Stimulated activated CD4-positive, alpha-beta T cell treated with anti-CD3 and anti-CD28 coated beads, Interleukin-4, amount 100 ng/mL, for 48 hours (primary cell): ENCODE data around the gene LYSMD1.

ENCODE experiments used
- DNase-seq, 2 donors: peaks; one replicate each; pipeline ENCODE4 v3.0.0-alpha.2; 2020; ENCODE audit warnings: low read depth in 2 of 2

Gene LYSMD1

DNA sequence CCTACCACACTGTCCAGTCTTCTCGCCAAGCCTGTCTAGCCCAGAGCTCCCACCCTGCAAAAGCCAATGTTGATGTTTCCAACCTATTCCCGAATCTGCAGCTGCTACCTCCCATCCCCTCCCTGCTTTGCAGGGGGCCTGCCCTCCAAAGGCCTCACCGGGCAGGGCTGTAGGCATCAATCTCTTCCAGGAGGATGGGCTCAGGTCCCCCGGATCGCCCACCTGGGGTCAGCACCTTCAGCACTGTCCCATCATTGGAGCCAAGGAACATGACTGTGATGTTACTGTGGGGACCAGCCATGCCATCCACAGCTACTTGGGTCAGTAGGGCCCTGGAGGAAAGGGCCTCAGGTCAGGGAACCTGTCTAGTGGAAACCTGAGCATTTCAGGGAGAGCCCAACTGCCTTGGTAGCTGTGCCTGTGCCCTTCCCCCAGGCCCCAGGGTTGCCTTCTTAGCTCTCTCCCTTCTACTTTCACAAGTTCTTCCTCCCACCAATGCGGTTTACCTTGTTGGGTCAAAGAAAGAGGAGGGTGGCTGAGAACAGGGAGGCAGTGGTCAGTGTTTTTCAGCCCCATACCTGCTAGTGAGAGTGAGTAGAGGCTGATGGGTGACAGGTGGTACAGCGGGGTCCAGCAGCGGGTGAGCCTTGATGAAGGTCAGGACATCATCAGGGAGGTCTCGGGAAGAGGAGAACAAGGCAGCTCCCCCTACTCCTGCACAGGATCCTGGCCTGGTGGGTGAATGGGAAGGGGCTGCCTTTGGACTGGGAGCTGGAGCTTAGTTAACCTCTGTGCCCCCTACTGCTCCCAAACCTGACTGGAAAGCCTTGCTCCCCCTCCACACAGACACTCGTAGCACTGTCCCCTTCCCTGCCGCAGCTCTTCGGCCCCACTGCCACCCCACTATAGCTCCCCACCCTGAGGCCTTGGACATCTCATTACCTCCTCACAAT is 30.0 kb downstream of the LYSMD1 start:
- DNase-seq, result no peak

DNA sequence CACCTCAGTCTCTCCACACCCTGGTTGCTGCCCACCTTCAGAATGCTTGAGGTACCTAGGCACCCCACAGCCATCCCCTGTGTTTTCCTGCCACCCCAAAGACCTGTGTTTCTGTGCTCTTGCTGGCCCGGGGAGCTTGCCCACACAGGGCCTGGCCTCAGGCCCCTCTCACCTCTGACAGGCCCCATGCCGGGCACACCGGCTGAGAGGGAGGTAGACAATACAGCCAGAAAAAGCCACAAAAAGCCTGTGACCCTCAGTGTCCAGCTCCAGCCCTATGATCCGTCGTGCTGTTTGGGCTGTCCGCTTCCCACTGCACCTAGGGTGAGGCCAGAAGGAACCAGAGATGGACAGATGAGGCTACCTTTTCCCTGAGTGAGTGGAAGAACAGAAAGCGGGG is 30.7 kb downstream of the LYSMD1 start:
- no peak for DNase-seq

DNA sequence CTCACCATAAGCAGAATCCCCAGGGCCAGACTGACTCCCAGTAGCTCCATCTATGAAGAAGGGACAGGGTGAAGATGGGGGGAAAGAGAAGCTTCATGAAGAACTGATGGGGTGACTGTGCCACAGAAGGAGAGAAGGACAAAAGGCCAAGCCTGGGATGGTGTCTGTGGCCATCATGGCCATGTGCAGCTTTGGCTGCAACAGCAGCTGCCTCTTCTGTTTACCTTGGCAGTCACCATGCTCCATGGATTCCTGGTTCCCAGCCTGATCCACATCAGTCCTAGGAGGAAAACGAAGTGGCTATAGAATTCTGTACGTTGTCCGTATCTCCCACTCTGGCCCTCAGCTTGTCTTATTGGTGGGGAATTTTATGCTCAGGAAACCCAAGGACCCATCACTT is 31.3 kb downstream of the LYSMD1 start:
- no peak for DNase-seq

DNA sequence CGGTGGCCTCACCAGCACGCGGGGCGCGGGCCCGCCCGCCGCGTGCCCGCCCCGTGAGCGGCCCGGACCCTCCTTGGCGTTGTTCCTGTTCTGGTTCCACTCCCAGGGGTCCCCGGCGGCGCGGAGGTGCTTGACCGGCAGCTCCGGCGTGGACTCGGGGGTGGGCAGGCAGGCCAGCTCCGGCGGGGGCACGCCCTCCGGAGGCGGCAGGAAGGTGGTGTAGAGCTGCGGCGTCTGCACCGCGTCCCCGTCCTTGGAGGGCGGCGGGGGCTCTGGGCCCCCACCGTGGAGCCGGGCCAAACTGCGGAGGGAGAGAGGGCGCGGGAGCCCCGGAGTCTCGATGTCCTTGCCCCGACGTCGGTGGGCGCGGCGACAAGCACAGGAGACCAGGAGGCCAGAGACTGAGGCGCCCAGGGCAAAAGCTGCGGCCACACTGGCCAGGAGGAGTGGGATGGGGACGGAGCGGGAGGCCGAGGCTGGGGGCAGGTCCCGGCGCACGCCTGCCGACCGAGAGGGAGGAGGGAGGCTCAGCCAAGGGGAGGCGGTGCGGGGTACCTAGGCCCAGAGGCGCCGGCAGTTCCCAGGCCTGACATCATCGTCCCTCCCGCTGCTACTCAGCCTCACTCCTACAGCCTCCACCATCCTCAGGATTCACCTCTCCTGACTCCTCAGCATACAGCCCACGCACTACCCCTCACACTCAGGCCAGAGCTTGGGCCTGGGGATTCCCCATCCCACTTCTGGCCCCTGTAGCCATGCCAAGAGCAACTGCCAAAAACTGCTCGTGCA is 32.5 kb downstream of the LYSMD1 start:
- no peak for DNase-seq

DNA sequence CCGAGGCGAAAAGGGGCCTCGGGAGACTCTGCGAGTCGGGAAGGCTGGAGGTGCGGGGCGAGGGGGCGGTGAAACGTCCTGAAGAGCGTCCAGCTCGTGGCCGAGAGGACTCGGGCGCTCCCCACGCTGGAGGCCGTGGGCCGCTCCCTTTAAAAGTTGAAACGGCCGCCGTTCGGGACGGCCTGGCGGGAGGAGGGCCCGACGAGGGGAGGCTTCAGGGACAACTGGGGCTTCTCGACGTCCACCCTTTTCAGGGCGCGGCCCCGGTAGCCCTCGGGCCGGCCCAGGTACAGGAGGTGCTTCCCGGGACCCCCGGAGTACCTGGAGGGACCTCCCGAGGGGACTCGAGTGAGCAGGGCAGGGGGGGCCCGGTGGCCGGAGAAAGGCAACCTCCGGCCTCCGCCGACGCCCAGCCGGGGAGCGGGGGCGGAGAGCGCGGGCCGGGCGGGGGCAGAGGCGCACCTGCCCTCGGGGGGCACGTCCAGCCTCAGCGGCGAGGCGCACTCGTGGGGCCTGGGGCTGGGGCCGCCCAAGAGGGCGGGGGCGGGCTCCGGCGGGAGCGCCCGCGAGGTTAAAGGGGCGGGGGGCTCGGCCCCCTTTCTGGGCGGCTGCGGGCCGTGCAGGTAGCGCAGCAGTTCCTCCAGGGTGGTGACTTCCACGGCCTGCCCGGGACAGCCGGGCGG is 33.2 kb downstream of the LYSMD1 start:
- no peak for DNase-seq

DNA sequence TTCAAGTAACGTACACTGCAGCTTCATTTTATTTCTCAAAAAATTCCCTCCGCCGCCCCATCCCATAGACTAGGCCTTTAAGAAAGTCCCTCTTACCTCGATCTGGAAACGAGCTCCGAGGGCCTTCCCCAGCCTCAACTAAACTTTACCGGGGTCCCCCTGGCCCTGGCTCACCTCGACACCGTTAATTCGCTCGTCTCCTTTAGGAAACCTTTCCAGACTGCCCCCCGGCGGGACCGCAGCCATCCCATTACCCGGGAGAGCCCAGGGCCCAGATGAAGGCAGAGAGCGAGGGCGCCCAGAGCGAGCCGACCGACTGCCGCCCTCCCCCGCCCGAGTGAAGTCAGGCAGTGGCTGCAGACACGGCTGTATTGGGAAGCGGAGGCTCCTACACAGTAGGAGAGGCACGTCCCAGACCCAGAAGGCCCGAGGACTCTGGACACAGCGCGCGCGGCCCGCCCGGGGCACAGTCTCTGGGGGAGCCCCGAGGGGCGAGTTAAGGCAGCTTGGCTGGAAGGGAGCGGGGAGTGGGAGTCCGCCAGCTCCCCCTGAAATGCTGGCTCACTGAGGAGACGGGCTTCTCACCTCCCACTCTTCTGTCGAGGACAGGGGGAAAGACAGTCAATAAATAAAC is 33.9 kb downstream of the LYSMD1 start:
- no peak for DNase-seq

DNA sequence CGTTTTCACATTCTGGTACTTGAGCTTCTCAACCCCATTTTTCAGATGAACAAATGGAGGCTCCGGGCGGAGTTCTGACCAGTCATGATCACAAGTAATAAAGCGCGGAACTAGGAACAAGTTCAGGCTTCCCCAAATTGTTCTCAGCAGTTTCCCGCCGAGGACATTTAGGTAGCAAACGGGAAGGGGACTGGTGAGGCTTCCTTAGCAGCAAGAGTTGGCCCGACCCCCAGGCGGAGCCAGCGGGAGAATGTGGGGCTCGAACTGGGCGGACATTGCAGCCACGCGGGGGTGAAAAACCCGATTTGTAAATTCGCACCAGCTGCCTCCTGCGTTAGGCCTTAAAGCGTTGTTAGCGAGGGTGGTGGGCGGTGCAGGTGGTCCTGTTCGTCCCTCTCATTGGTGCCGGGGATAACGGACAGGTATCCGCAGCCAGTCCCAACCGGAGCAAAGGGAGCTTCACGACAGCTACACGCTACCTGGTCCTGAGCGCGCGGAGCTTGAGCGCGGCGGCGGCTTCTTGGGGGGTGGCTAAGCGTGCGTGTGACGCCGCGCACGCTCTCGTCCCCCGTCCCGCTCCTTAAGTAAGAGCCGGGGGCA is 34.6 kb downstream of the LYSMD1 start:
- peak; percentile 76 to 83 for DNase-seq

DNA sequence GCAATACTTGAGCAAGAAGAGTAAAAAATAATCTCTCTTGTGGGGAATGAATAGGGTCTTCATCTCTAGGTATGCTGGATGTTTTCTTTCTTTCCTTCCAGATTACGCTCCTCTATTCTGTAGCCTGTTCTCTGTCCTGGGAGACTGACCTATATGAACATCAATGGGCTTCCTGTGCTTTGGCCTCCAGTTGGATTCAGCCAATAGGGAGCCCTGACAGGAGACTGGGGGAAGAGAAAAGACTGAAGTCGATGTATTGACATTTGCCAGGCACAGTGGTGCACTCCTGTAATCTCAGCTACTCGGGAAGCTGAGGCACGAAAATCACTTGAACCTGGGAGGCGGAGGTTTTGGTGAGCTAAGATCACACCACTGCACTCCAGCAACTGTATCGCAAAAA is 36.9 kb downstream of the LYSMD1 start:
- no peak for DNase-seq

DNA sequence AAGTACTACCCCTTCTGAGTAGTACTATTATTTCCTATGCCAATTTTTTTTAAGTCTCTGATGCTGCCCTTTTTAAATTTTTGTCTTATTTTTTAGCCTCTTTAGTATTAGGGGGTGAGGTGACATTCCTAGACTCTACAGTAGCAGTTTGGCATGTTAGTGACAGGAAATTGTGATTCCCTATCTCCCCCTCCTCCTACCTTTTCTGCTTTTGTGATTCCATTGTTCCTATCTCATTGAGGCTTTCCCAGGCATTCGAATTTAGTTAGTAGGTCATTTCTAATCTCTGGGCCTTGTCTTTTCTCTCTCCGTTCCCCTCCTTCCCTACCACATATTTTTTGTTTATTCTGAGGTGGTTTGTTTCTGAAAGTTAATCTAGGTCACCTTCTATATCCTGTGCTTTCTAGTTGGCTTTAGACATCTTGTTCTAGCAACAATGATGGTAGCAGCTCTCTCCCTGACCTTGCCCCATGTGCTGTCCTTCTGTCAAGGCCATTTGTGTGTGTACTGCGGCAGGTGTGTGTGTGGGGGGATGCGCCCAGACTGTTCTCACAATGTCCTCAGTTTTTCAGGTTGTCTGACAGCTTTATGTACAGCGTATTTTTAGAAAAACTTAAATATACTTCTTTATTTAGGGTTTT is 40.8 kb downstream of the LYSMD1 start:
- DNase-seq, result no peak

DNA sequence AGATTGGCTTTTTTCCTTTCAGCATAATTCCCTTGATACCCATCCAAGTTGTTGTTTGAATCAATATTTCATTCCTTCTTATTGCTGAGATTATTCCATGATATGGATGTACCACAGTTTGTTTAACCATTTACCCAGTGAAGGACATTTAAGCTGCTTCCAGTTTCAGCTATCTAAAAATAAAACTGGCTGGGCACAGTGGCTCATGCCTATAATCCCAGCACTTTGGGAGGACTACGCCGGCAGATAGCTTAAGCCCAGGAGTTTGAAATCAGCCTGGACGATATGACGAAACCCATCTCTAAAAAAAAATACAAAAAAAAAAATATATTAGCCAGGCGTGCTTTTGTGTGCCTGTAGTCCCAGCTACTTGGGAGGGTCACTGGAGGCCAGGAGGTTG is 51.8 kb downstream of the LYSMD1 start:
- no peak for DNase-seq
